Osteoblast (primary cell): Measurements from ENCODE around the gene DFFB. TPM values are rescaled to one million over a fixed set of nuclear protein-coding genes. Genes with fewer than 3 reads are reported as not detected.

Source experiments
- DNase-seq: peaks from one replicate; pipeline ENCODE4 v3.0.0; 2011; ENCODE audit warnings: low spot score, mixed read lengths; ENCODE audit not compliant: insufficient read length; ENCODE audit errors: missing footprints
- H2AFZ ChIP-seq: 2 replicates; pipeline ENCODE4 v1.6.0; 2011; ENCODE audit warnings: mild to moderate bottlenecking, low read length
- H3K27ac ChIP-seq: 2 replicates; pipeline ENCODE4 v1.5.1; 2011; ENCODE audit warnings: mild to moderate bottlenecking, low read depth, low read length, moderate library complexity
- H3K27me3 ChIP-seq: 2 replicates; pipeline ENCODE4 v1.6.0; 2012; ENCODE audit warnings: mild to moderate bottlenecking, control low read depth, inconsistent platforms, low read length, moderate library complexity; ENCODE audit not compliant: insufficient read depth
- H3K36me3 ChIP-seq: 2 replicates; pipeline ENCODE4 v1.5.1; 2011; ENCODE audit warnings: mild to moderate bottlenecking, low read length, control low read depth, moderate library complexity; ENCODE audit not compliant: insufficient read depth
- H3K4me1 ChIP-seq: 2 replicates; pipeline ENCODE4 v1.5.1; 2011; ENCODE audit warnings: mild to moderate bottlenecking, low read length, control low read depth, moderate library complexity; ENCODE audit not compliant: insufficient read depth
- H3K4me2 ChIP-seq: 2 replicates; pipeline ENCODE4 v1.6.0; 2011; ENCODE audit warnings: mild to moderate bottlenecking, low read length; ENCODE audit not compliant: insufficient read depth
- H3K4me3 ChIP-seq: fragments of 200-600 bp; sonication (generic); 3 replicates; pipeline ENCODE4 v1.5.1; 2012; ENCODE audit warnings: mild to moderate bottlenecking, low read length, inconsistent platforms; ENCODE audit not compliant: insufficient read depth
- H3K79me2 ChIP-seq: 2 replicates; pipeline ENCODE4 v1.6.0; 2012; ENCODE audit warnings: mild to moderate bottlenecking, low read length, control low read depth, inconsistent platforms; ENCODE audit not compliant: insufficient read depth
- H3K9me3 ChIP-seq: 2 replicates; pipeline ENCODE4 v1.5.1; 2011; ENCODE audit warnings: low read depth, low read length, control low read depth
- H4K20me1 ChIP-seq: 2 replicates; pipeline ENCODE4 v1.6.0; 2012; ENCODE audit warnings: mild to moderate bottlenecking, low read length, control low read depth; ENCODE audit not compliant: insufficient read depth
- CTCF ChIP-seq: IDR thresholded peaks from 2 replicates; pipeline ENCODE4 v1.5.1; 2011; ENCODE audit warnings: mild to moderate bottlenecking, low read depth, low read length, moderate library complexity; ENCODE audit errors: extremely low read depth
- total RNA-seq: library from RNA; depleted of rRNA; stranded (reverse); fragments of >200 nt; gene quantifications from 2 replicates; pipeline ENCODE4 v1.2.3, GENCODE V29; 2012

Gene DFFB
- total RNA-seq, 1 donor, result 5.1 TPM

DNA sequence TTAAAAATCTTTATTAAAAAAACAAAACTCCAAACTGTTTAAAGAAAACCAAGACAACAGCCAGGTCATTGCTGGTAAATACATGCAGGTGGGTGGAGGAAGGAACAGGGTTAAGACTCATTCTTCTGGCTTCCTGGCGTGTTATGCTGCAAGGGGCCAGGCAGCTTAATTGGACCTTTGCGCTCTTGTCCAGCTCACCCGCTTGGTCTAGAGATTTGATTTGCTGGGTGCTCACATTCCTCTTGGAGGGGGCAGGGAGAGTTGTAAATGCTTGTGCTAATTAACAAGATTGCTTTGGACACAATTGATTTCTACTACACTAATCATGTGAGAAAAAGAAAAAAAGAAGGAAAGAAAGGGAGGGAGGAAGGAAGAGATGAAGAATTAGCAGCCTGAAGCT is 10.7 kb upstream of the DFFB start:
- no peak overlapping the region for H2AFZ ChIP-seq
- H3K27ac ChIP-seq, result no peak overlapping the region
- H3K4me1 ChIP-seq, result no peaks in the 10 kb centered on the region
- no peaks in the 10 kb centered on the region for H3K27me3 ChIP-seq
- H4K20me1 ChIP-seq, result no peaks in the 10 kb centered on the region
- peaks cover 47% of the 10 kb centered on the region for H3K36me3 ChIP-seq
- no peak overlapping the region for H3K4me2 ChIP-seq
- H3K79me2 ChIP-seq, result no peaks in the 10 kb centered on the region
- H3K4me3 ChIP-seq, result no peak overlapping the region
- no peak for DNase-seq
- no peaks in the 10 kb centered on the region for H3K9me3 ChIP-seq
- TF ChIP-seq CTCF, result no peak

DNA sequence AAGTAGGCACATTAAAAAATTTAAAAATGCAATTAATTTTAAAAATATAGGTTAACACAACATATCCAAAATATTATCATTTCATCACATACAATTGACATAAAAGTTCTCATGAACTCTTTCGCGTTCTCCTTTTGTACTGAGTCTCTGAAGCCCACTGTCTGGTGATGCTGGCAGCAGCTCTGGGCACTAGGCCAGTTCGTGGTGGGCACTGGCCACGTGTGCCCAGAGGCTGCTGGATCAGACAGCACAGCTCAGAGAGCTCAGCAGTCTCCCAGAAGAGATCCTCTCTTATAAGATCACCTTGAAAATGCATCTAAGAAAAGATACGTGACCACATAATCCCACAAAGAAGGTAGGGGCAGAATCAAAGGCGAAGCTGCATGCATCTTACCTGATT is 10.2 kb upstream of the DFFB start:
- no peaks in the 10 kb centered on the region for H3K27me3 ChIP-seq
- no peaks in the 10 kb centered on the region for H3K9me3 ChIP-seq
- H3K36me3 ChIP-seq, result peaks cover 45% of the 10 kb centered on the region
- no peak for TF ChIP-seq CTCF
- H3K4me1 ChIP-seq, result no peaks in the 10 kb centered on the region
- no peak overlapping the region for H3K27ac ChIP-seq
- H4K20me1 ChIP-seq, result no peaks in the 10 kb centered on the region
- H2AFZ ChIP-seq, result no peak overlapping the region
- no peaks in the 10 kb centered on the region for H3K79me2 ChIP-seq
- no peak overlapping the region for H3K4me3 ChIP-seq
- H3K4me2 ChIP-seq, result no peak overlapping the region
- no peak for DNase-seq

DNA sequence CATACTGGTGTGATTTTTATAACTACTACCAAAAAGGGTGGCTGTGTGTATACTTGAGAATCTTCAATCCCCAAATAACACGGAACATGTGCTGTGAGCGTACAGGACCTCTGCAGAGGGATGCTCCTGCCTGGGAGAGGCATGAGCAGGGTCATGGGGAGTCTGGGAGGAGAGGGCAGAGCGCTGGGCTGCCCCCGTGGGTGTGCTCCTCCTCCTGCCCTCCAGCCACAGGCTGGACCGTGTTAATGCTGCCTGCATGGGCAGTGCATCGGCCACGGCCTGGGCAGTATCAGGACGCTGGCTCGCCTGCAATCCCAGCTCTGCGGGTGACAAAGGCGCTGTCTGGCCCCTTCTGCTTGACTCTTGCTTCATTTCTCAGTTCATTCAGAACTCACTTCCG is 6.4 kb upstream of the DFFB start:
- Histone ChIP-seq H3K27me3 (no peaks in the 10 kb centered on the region), H3K4me2 (no peak overlapping the region), H3K79me2 (peaks cover 29% of the 10 kb centered on the region), H3K4me1 (peaks cover 3% of the 10 kb centered on the region), H3K4me3 (no peak overlapping the region), H2AFZ (no peak overlapping the region), H4K20me1 (peaks cover 10% of the 10 kb centered on the region), H3K36me3 (peaks cover 38% of the 10 kb centered on the region), H3K9me3 (no peaks in the 10 kb centered on the region), H3K27ac (no peak overlapping the region)
- TF ChIP-seq CTCF, result no peak
- DNase-seq, result no peak

DNA sequence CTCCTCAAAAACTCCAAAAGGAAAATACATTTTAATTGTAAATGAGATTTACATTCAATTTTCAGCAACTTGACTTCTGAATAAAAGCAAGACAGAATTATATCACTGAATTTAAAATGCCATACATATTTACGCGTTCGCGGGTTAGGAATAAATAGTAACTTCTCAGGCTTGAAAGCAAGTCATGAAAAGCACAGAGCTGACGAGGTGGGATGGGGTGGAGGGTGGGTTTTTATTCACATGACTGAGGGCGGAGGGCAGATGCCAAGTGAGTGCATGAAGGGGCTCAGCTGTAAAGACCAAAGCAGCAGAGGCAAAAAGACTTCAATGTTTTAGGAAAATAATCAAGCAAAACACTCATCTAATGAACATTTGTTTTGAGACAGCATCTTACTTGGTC is 6.0 kb upstream of the DFFB start:
- H3K79me2 ChIP-seq, result peaks cover 33% of the 10 kb centered on the region
- H3K27ac ChIP-seq, result no peak overlapping the region
- peaks cover 5% of the 10 kb centered on the region for H3K4me1 ChIP-seq
- H3K36me3 ChIP-seq, result peaks cover 35% of the 10 kb centered on the region
- H3K27me3 ChIP-seq, result no peaks in the 10 kb centered on the region
- no peak for TF ChIP-seq CTCF
- no peak overlapping the region for H2AFZ ChIP-seq
- no peak for DNase-seq
- no peak overlapping the region for H3K4me2 ChIP-seq
- no peak overlapping the region for H3K4me3 ChIP-seq
- no peaks in the 10 kb centered on the region for H3K9me3 ChIP-seq
- peaks cover 12% of the 10 kb centered on the region for H4K20me1 ChIP-seq
